ENCODE measurements around the gene FXYD7. TPM values are rescaled to one million over a fixed set of nuclear protein-coding genes. Genes with fewer than 3 reads are reported as not detected.

The FXYD7 gene
- total and polyA plus RNA-seq, 9 of the 15 experiments (the other 6 are each of a cell fraction or from before 2014, with no cell fraction given), result 0.10 to 0.80 (median 0.31) TPM; not detected in 3

DNA sequence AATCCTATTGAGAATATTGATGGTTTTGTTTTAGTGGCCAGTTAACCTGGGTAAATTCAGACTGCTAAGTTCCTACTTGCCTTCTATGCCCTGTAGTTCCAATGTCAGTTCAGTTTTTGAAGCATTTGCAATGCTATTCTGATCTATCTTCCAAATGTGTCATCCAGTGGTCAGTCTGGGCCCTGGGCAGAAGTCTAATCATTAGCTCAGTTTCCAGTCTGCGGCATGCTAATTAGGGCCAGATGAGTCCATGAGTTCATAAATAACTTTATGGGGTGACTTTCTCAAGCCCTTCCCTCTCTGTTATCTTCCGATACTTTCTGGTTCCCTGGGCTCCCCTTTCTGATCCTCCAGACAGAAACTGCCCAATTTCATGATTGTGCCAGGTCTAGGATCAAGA is 52.8 kb downstream of the FXYD7 start (continued):
- TF ChIP-seq, protein P1, sequence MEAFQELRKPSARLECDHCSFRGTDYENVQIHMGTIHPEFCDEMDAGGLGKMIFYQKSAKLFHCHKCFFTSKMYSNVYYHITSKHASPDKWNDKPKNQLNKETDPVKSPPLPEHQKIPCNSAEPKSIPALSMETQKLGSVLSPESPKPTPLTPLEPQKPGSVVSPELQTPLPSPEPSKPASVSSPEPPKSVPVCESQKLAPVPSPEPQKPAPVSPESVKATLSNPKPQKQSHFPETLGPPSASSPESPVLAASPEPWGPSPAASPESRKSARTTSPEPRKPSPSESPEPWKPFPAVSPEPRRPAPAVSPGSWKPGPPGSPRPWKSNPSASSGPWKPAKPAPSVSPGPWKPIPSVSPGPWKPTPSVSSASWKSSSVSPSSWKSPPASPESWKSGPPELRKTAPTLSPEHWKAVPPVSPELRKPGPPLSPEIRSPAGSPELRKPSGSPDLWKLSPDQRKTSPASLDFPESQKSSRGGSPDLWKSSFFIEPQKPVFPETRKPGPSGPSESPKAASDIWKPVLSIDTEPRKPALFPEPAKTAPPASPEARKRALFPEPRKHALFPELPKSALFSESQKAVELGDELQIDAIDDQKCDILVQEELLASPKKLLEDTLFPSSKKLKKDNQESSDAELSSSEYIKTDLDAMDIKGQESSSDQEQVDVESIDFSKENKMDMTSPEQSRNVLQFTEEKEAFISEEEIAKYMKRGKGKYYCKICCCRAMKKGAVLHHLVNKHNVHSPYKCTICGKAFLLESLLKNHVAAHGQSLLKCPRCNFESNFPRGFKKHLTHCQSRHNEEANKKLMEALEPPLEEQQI (IDR thresholded peaks at IDR 0.05), result no peak
- no peak for TF ChIP-seq ZNF197 (CRISPR knock-in tag; IDR thresholded peaks at IDR 0.05; ENCODE audit: low read depth)
- no peak for TF ChIP-seq HDAC8 (tag; IDR thresholded peaks at IDR 0.05)
- no peak for TF ChIP-seq TCF15 (CRISPR knock-in tag; IDR thresholded peaks at IDR 0.05)
- no peak for TF ChIP-seq JUNB (CRISPR knock-in tag; conservative IDR thresholded peaks at IDR 0.05)
- TF ChIP-seq YY1 (IDR thresholded peaks at IDR 0.05; ENCODE audit: borderline replicate concordance in 1 of 3, control insufficient read depth in 1 of 3, extremely low read depth in 1 of 3, insufficient read depth in 3 of 3, insufficient read length in 1 of 3, insufficient replicate concordance in 2 of 3, low read depth in 1 of 3, low read length in 2 of 3), result no peak
- no peak for TF ChIP-seq PCBP2 (IDR thresholded peaks at IDR 0.05; ENCODE audit: low read depth, low read length, poor library complexity, severe bottlenecking)
- no peak for TF ChIP-seq MXI1 (IDR thresholded peaks at IDR 0.05; ENCODE audit: low read depth, low read length)
